ENCODE data around the gene SH3BGRL3. TPM values are rescaled to one million over a fixed set of nuclear protein-coding genes. Genes with fewer than 3 reads are reported as not detected.
A peak's percentile ranks its signal among the peaks of the same experiment; 100 is the strongest.

Gene SH3BGRL3
- total and polyA plus RNA-seq, 4 donors, result 17.2 to 437 (median 333) TPM

DNA sequence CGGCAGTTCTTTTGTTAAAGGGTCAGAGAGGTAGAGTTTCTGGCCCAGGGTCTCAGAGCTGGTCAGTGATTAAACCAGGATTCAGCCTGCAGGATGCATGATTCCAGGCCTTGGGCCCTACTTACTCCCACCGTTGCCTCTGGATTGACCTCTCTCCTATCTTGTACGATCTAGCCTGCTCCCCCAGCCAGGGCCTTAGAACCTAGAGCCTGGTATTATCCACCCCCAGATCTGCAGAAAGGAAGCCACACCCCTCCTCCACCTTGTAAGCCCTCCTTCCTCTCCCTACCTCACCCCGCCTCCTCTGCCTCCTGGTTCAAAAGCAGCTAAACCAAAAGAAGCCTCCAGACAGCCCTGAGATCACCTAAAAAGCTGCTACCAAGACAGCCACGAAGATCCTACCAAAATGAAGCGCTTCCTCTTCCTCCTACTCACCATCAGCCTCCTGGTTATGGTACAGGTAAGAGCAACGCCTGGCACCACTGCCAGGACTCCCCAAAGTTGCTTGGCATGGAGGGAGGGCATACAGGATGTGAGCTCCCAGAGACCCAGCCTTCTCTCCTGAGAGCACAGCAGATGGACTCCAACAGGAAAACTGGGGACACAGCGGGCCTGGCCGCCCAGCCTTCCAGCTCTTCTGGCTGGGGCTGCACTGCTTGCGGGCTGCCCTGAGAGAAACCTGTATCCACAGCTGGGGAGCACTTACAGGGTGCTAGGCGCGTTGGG lies 37.9 kb downstream of the SH3BGRL3 start, which contains the start of gene CD52:
TSS of gene CD52 (plus strand) at position 347 of the 726 bp plus-strand sequence. CDS start at position 407, 60 bp downstream.
- DNase-seq, result no peak
- peak within 1 kb of the TSS in 1 of 2 donors; percentile 46 for H3K9ac ChIP-seq (ENCODE audit: insufficient read depth in 1 of 2, low read length in 2 of 2)
- H3K27me3 ChIP-seq (ENCODE audit: control insufficient read depth in 3 of 3, insufficient read depth in 3 of 3, low read length in 2 of 3), result peaks cover 0 to 2% (median 0%) of the 10 kb centered on the region in 3 donors
- no peak within 1 kb of the TSS for H3K4me3 ChIP-seq
- H3K27ac ChIP-seq (ENCODE audit: low read depth in 1 of 2, low read length in 1 of 2), result peak within 1 kb of the TSS in 1 of 2 donors; percentile 46
- TF ChIP-seq, protein P1, sequence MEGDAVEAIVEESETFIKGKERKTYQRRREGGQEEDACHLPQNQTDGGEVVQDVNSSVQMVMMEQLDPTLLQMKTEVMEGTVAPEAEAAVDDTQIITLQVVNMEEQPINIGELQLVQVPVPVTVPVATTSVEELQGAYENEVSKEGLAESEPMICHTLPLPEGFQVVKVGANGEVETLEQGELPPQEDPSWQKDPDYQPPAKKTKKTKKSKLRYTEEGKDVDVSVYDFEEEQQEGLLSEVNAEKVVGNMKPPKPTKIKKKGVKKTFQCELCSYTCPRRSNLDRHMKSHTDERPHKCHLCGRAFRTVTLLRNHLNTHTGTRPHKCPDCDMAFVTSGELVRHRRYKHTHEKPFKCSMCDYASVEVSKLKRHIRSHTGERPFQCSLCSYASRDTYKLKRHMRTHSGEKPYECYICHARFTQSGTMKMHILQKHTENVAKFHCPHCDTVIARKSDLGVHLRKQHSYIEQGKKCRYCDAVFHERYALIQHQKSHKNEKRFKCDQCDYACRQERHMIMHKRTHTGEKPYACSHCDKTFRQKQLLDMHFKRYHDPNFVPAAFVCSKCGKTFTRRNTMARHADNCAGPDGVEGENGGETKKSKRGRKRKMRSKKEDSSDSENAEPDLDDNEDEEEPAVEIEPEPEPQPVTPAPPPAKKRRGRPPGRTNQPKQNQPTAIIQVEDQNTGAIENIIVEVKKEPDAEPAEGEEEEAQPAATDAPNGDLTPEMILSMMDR (IDR thresholded peaks at IDR 0.05; ENCODE audit: control extremely low read depth, extremely low read depth), result no peak
- H3K36me3 ChIP-seq (ENCODE audit: control insufficient read depth in 4 of 4, insufficient read depth in 4 of 4, low read length in 4 of 4), result no peaks in the 10 kb centered on the region
- 40 to 60% methylated on average over 12 of the region's 12 CpGs for WGBS, 2 donors
- peaks cover 0 to 5% (median 0%) of the 10 kb centered on the region in 5 donors for H3K4me1 ChIP-seq (ENCODE audit: control insufficient read depth in 5 of 5, insufficient read depth in 5 of 5, low read length in 5 of 5)
- no peak for ATAC-seq (ENCODE audit: insufficient read depth, low FRiP score)
- no peaks in the 10 kb centered on the region for H3K9me3 ChIP-seq (ENCODE audit: control insufficient read depth in 4 of 4, insufficient read depth in 3 of 4, low read length in 3 of 4)

DNA sequence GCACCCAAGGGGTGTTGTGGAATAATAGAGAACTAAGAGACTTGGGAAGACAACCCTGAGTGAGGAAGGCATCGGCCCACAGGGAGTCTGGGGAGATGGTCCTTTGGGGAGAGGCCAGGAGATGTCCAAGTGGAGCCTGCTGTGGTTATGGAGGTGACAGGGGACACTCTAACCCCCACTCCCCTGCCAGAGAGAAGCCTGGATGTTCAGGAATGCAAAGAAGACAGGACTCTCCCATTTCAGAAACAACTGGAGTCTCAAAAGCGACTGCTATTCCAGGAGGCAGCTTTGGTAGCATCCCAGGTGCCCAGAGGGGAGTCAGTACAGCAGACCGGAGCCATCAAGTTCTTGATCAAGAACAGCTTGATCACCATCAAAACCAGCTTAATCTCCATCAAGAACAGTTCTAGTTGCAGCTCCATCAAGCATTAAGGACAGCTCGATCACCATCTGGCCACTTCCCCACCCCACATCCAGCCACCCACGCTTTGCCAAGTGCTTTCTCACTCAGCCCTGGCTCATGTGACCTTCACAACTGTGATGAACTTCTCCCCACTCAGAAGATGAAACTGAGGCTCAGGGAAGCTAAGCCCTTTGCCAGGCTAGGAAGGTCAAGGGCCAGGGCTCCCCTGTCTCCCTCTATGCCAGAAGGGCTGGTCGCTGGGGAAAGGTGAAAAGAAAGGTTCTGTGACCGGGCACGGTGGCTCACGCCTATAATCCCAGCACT lies 38.6 kb downstream of the SH3BGRL3 start:
- no peaks in the 10 kb centered on the region for H3K36me3 ChIP-seq (ENCODE audit: control insufficient read depth in 4 of 4, insufficient read depth in 4 of 4, low read length in 4 of 4)
- no peak overlapping the region for H3K9ac ChIP-seq (ENCODE audit: insufficient read depth in 1 of 2, low read length in 2 of 2)
- peaks cover 0 to 2% (median 0%) of the 10 kb centered on the region in 3 donors for H3K27me3 ChIP-seq (ENCODE audit: control insufficient read depth in 3 of 3, insufficient read depth in 3 of 3, low read length in 2 of 3)
- TF ChIP-seq, protein P1 (IDR thresholded peaks at IDR 0.05; ENCODE audit: control extremely low read depth, extremely low read depth), result no peak
- H3K4me1 ChIP-seq (ENCODE audit: control insufficient read depth in 5 of 5, insufficient read depth in 5 of 5, low read length in 5 of 5), result peaks cover 0 to 5% (median 0%) of the 10 kb centered on the region in 5 donors
- 48 to 69% methylated on average over 9 of the region's 9 CpGs for WGBS, 2 donors
- no peak for DNase-seq
- no peaks in the 10 kb centered on the region for H3K9me3 ChIP-seq (ENCODE audit: control insufficient read depth in 4 of 4, insufficient read depth in 3 of 4, low read length in 3 of 4)
- no peak for ATAC-seq (ENCODE audit: insufficient read depth, low FRiP score)
- peak overlapping the region in 1 of 2 donors; percentile 46 for H3K27ac ChIP-seq (ENCODE audit: low read depth in 1 of 2, low read length in 1 of 2)
- H3K4me3 ChIP-seq, result no peak overlapping the region

DNA sequence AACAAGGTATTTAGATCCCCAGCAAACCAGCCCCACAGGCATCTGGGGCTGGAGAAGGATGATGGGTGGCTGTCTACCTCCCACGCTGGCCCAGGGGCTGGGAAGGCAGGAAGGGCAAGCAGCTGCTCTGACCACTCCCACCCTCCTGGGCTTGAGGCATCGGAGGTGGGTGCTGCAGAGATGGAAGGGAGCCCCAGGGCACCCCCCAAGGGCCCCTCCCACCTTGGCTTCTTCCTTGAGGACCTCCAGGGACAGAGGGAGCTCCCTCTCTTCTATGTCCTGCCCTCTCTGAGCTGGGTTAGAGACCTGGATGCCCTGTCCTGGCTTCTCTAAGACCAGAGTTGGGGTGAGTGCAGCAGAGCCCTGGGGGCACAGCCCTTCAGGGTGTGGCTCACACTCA lies 41.0 kb downstream of the SH3BGRL3 start:
- WGBS, 2 donors, result 75 to 100% methylated on average over 1 to 2 of the region's 2 CpGs
- DNase-seq (no peak), ATAC-seq (ENCODE audit: insufficient read depth, low FRiP score) (no peak)
- no peak overlapping the region for H3K27ac ChIP-seq (ENCODE audit: low read depth in 1 of 2, low read length in 1 of 2)
- no peaks in the 10 kb centered on the region for H3K9me3 ChIP-seq (ENCODE audit: control insufficient read depth in 4 of 4, insufficient read depth in 3 of 4, low read length in 3 of 4)
- H3K4me3 ChIP-seq, result no peak overlapping the region
- H3K36me3 ChIP-seq (ENCODE audit: control insufficient read depth in 4 of 4, insufficient read depth in 4 of 4, low read length in 4 of 4), result no peaks in the 10 kb centered on the region
- TF ChIP-seq, protein P1 (IDR thresholded peaks at IDR 0.05; ENCODE audit: control extremely low read depth, extremely low read depth), result no peak
- H3K4me1 ChIP-seq (ENCODE audit: control insufficient read depth in 5 of 5, insufficient read depth in 5 of 5, low read length in 5 of 5), result peaks cover 0 to 5% (median 0%) of the 10 kb centered on the region in 5 donors
- no peak overlapping the region for H3K9ac ChIP-seq (ENCODE audit: insufficient read depth in 1 of 2, low read length in 2 of 2)
- H3K27me3 ChIP-seq (ENCODE audit: control insufficient read depth in 3 of 3, insufficient read depth in 3 of 3, low read length in 2 of 3), result no peaks in the 10 kb centered on the region

All from lung (tissue), 12 donors.